ENCODE results near the gene FGF19. TPM values are rescaled to one million over a fixed set of nuclear protein-coding genes. Genes with fewer than 3 reads are reported as not detected.
A peak's percentile ranks its signal among the peaks of the same experiment; 100 is the strongest.

The FGF19 gene
- total RNA-seq, 2 experiments from 2014 or later: not detected

- CTCF ChIA-PET (ENCODE audit: unreplicated experiment): no interaction called here
- Histone ChIP-seq H3K36me3 (ENCODE audit: insufficient read depth, low read length) (no peaks in the 10 kb centered on the region), H3K9me2 (ENCODE audit: insufficient read depth, low read length) (no peaks in the 10 kb centered on the region), H3K27ac (ENCODE audit: low read depth, low read length, poor library complexity, severe bottlenecking) (no peak overlapping the region), H3K4me2 (ENCODE audit: low read length) (no peak overlapping the region), H3K9me3 (ENCODE audit: low read length) (no peaks in the 10 kb centered on the region), H2AFZ (ENCODE audit: low read length) (no peak overlapping the region), H3K4me3 (ENCODE audit: low read depth, low read length, poor library complexity, severe bottlenecking) (no peak overlapping the region), H4K20me1 (ENCODE audit: insufficient read depth, low read length) (no peaks in the 10 kb centered on the region), H3K4me1 (ENCODE audit: insufficient read depth, low read length, poor library complexity, severe bottlenecking) (no peaks in the 10 kb centered on the region), H3K79me2 (ENCODE audit: insufficient read depth, low read depth, low read length) (no peaks in the 10 kb centered on the region)
- TF ChIP-seq, protein P1, sequence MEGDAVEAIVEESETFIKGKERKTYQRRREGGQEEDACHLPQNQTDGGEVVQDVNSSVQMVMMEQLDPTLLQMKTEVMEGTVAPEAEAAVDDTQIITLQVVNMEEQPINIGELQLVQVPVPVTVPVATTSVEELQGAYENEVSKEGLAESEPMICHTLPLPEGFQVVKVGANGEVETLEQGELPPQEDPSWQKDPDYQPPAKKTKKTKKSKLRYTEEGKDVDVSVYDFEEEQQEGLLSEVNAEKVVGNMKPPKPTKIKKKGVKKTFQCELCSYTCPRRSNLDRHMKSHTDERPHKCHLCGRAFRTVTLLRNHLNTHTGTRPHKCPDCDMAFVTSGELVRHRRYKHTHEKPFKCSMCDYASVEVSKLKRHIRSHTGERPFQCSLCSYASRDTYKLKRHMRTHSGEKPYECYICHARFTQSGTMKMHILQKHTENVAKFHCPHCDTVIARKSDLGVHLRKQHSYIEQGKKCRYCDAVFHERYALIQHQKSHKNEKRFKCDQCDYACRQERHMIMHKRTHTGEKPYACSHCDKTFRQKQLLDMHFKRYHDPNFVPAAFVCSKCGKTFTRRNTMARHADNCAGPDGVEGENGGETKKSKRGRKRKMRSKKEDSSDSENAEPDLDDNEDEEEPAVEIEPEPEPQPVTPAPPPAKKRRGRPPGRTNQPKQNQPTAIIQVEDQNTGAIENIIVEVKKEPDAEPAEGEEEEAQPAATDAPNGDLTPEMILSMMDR (conservative IDR thresholded peaks at IDR 0.05; ENCODE audit: low read length): no peak
- TF ChIP-seq EZH2phosphoT487 (IDR thresholded peaks at IDR 0.05; ENCODE audit: borderline replicate concordance, low read depth, low read length): no peak
- POLR2A ChIA-PET: no interaction called here
- BruUV-seq (replicated peaks): no TSS peak
- intact Hi-C loops (cut with micrococcal nuclease; ENCODE audit: unreplicated experiment): no loop called here
- no peak for DNase-seq (ENCODE audit: low spot score)
Observed at GRCh38 chr11:69680688-69681087, 23.1 kb downstream of the FGF19 start.

DNA sequence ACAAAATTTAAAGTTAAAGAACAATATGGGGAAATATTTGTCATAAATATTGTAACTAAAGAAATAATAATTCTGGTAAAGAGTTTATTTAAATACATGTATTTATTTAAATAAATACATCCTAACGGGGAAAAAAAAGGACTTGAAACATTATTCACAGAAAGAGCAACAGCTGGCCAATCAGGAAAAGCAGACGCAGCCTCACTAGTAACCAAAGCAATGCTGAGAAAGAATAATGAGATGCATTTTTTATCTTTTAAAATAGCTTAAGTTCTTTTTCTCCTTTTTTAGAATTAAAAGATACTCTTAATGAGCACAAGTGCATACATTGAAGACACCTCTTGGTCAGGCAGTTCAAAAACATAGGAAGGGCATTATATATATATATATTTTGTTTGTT is 26.1 kb downstream of the FGF19 start:
- Histone ChIP-seq H3K79me2 (ENCODE audit: insufficient read depth, low read depth, low read length) (peaks cover 21% of the 10 kb centered on the region), H3K4me1 (ENCODE audit: insufficient read depth, low read length, poor library complexity, severe bottlenecking) (peaks cover 10% of the 10 kb centered on the region), H3K27ac (ENCODE audit: low read depth, low read length, poor library complexity, severe bottlenecking) (no peak overlapping the region), H3K36me3 (ENCODE audit: insufficient read depth, low read length) (peaks cover 5% of the 10 kb centered on the region; the same call in 1 of the 2 replicates), H3K9me3 (ENCODE audit: low read length) (no peaks in the 10 kb centered on the region), H3K9me2 (ENCODE audit: insufficient read depth, low read length) (no peaks in the 10 kb centered on the region), H3K4me3 (ENCODE audit: low read depth, low read length, poor library complexity, severe bottlenecking) (no peak overlapping the region), H4K20me1 (ENCODE audit: insufficient read depth, low read length) (peaks cover 4% of the 10 kb centered on the region; the same call in 1 of the 2 replicates), H2AFZ (ENCODE audit: low read length) (no peak overlapping the region), H3K4me2 (ENCODE audit: low read length) (no peak overlapping the region)
- ChIA-PET CTCF (ENCODE audit: unreplicated experiment) (no interaction called here), POLR2A (no interaction called here)
- intact Hi-C loops (cut with micrococcal nuclease; ENCODE audit: unreplicated experiment): no loop called here
- no TSS peak for BruUV-seq (replicated peaks)
- TF ChIP-seq, protein P1 (conservative IDR thresholded peaks at IDR 0.05; ENCODE audit: low read length): no peak
- TF ChIP-seq EZH2phosphoT487 (IDR thresholded peaks at IDR 0.05; ENCODE audit: borderline replicate concordance, low read depth, low read length): no peak
- no peak for DNase-seq (ENCODE audit: low spot score)

DNA sequence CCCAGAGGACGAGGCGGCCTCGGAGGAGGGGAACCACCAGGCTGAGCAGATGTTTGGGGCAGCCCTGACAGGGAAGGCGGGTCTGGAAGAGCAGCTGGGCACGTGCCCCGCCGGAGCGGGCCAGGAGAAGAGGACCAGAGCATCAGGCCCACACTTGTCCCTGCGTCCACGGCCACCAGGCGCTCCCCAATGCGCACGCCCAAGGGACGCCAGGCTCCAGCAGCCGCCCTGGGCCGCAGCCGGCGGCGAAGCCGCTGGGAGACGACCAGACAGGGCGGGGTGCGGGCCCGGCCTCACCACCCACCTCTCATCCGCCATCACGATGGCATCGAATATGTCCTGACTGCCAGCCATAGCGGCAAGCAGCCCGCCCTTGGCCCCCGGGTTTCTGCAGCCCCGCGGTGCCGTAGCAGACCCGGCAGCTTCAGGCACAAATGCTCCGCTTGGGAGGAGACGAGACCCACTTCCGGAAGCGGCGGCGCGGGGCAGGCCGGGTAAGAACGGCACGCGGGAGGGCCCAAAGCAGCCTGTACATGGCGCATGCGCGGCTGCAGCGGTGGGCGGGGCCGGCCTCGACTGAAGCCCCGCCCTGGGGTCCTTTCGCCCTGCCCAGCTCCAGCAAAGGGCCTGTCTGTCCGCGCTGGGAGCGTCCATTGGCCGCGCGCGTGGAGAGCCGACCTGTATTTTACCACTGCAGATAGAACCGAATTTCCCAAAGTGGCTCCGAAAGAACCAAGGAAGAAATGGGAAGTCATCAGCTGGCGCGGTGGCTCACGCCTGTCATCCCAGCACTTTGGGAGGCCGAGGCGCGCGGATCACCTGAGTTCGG is 28.7 kb downstream of the FGF19 start, which contains the start of gene LTO1:
Gene LTO1, minus strand, starts transcription at position 468 of the 829 bp plus-strand sequence. Its CDS starts 114 bp downstream, at position 354.
- Histone ChIP-seq H3K9me2 (ENCODE audit: insufficient read depth, low read length) (no peaks in the 10 kb centered on the region), H3K4me2 (ENCODE audit: low read length) (peak within 1 kb of the TSS; percentile 88), H3K79me2 (ENCODE audit: insufficient read depth, low read depth, low read length) (peaks cover 21% of the 10 kb centered on the region), H3K4me3 (ENCODE audit: low read depth, low read length, poor library complexity, severe bottlenecking) (peak within 1 kb of the TSS; percentile 98), H3K27ac (ENCODE audit: low read depth, low read length, poor library complexity, severe bottlenecking) (peak within 1 kb of the TSS; percentile 28), H3K4me1 (ENCODE audit: insufficient read depth, low read length, poor library complexity, severe bottlenecking) (peaks cover 14% of the 10 kb centered on the region), H4K20me1 (ENCODE audit: insufficient read depth, low read length) (peaks cover 4% of the 10 kb centered on the region; the same call in 1 of the 2 replicates), H2AFZ (ENCODE audit: low read length) (peak within 1 kb of the TSS; percentile 58), H3K36me3 (ENCODE audit: insufficient read depth, low read length) (peaks cover 30% of the 10 kb centered on the region), H3K9me3 (ENCODE audit: low read length) (no peaks in the 10 kb centered on the region)
- no peak for TF ChIP-seq EZH2phosphoT487 (IDR thresholded peaks at IDR 0.05; ENCODE audit: borderline replicate concordance, low read depth, low read length)
- TF ChIP-seq, protein P1 (conservative IDR thresholded peaks at IDR 0.05; ENCODE audit: low read length): no peak
- DNase-seq (ENCODE audit: low spot score): peak; percentile 93
- ChIA-PET POLR2A (interaction anchor here (0.7 kb wide), 1 partner anchor 567 kb away, joined by 3 read pairs; no protein-coding TSS in a partner anchor), CTCF (ENCODE audit: unreplicated experiment) (no interaction called here)
- BruUV-seq (replicated peaks): no TSS peak
- intact Hi-C loops (cut with micrococcal nuclease; ENCODE audit: unreplicated experiment): no loop called here

All from OCI-LY7 (cell line).